Loucy (cell line): ENCODE data around the gene KLK13.

Experiments
- H2AFZ ChIP-seq: fragments of 200-600 bp; sonication (generic); 2 replicates; pipeline ENCODE4 v1.6.0; 2016; ENCODE audit warnings: antibody characterized with exemption, mild to moderate bottlenecking, low read length, moderate library complexity
- H3F3A ChIP-seq: fragments of 200-600 bp; 2 replicates; pipeline ENCODE4 v1.6.0; 2016; ENCODE audit warnings: antibody characterized with exemption, low read depth, mild to moderate bottlenecking
- H3K27me3 ChIP-seq: fragments of 200-600 bp; sonication (generic); 2 replicates; pipeline ENCODE4 v1.6.1; 2014; ENCODE audit warnings: low read length, mild to moderate bottlenecking; ENCODE audit not compliant: insufficient read depth, poor library complexity, severe bottlenecking
- H3K36me3 ChIP-seq: fragments of 200-600 bp; sonication (generic); 2 replicates; pipeline ENCODE4 v1.6.1; 2016; ENCODE audit warnings: low read length; ENCODE audit not compliant: insufficient read depth
- H3K4me1 ChIP-seq: fragments of 200-600 bp; sonication (generic); 2 replicates; pipeline ENCODE4 v1.5.1; 2014; ENCODE audit warnings: low read length, mild to moderate bottlenecking; ENCODE audit not compliant: insufficient read depth, poor library complexity, severe bottlenecking
- H3K4me2 ChIP-seq: fragments of 200-600 bp; sonication (generic); 2 replicates; pipeline ENCODE4 v1.6.0; 2014; ENCODE audit warnings: antibody characterized with exemption, low read length, low read depth, mild to moderate bottlenecking; ENCODE audit not compliant: poor library complexity, severe bottlenecking
- H3K4me3 ChIP-seq: fragments of 200-600 bp; sonication (generic); 2 replicates; pipeline ENCODE4 v1.5.1; 2014; ENCODE audit warnings: low read length, mild to moderate bottlenecking, mixed read lengths; ENCODE audit not compliant: poor library complexity, severe bottlenecking
- H3K79me2 ChIP-seq: fragments of 200-600 bp; sonication (generic); 2 replicates; pipeline ENCODE4 v1.6.1; 2014; ENCODE audit warnings: low read length; ENCODE audit not compliant: insufficient read depth
- H3K9ac ChIP-seq: fragments of 200-600 bp; sonication (generic); 2 replicates; pipeline ENCODE4 v1.6.0; 2014; ENCODE audit warnings: mild to moderate bottlenecking, low read depth, low read length, moderate library complexity; ENCODE audit not compliant: poor library complexity, severe bottlenecking
- H3K9me2 ChIP-seq: fragments of 200-600 bp; sonication (generic); replicated peaks from 2 replicates; pipeline ENCODE4 v1.6.1; 2016; ENCODE audit warnings: low read depth, low read length, mixed read lengths
- H3K9me3 ChIP-seq: fragments of 200-600 bp; sonication (generic); 2 replicates; pipeline ENCODE4 v1.6.1; 2014; ENCODE audit warnings: mild to moderate bottlenecking, antibody characterized with exemption, low read length, low read depth; ENCODE audit not compliant: insufficient read depth
- H4K20me1 ChIP-seq: fragments of 200-600 bp; sonication (generic); 2 replicates; pipeline ENCODE4 v1.6.0; 2014; ENCODE audit warnings: antibody characterized with exemption, low read length, mild to moderate bottlenecking; ENCODE audit not compliant: insufficient read depth, poor library complexity, severe bottlenecking
- EZH2phosphoT487 ChIP-seq: fragments of 200-600 bp; IDR thresholded peaks from 2 replicates; pipeline ENCODE4 v1.6.1; 2018; ENCODE audit warnings: antibody characterized with exemption, mild to moderate bottlenecking, moderate library complexity, borderline replicate concordance
- TF ChIP-seq, protein P1 (sequence below): fragments of 200-600 bp; sonication (generic); conservative IDR thresholded peaks from 2 replicates; pipeline ENCODE4 v1.5.1; 2014; ENCODE audit warnings: mild to moderate bottlenecking, antibody characterized with exemption, low read length

KLK13 gene

DNA sequence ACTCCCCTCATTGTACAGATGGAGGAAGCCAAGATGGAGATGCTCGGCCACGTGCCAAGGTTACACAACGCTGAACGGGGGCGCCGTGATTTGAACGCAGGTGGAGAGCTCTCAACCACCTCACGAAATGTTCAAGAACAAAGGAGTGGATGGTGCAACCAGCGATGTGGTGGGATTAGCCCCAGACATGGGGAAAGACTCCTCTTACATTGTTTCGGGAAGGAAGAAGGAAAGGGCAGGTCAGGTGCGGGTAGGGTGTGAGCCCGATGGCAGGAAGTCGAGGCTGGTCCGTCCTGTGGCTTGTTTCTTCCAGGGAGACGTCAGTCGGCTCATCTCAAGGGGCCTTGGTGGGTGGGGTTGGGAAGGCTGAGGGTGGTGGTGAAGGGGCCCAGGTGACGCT lies 24.9 kb upstream of the KLK13 start:
- H3K4me3 ChIP-seq: no peak overlapping the region
- no peak overlapping the region for H3K4me2 ChIP-seq
- no peak overlapping the region for H2AFZ ChIP-seq
- H3K4me1 ChIP-seq: no peaks in the 10 kb centered on the region
- H3K9ac ChIP-seq: no peak overlapping the region
- H3K36me3 ChIP-seq: no peaks in the 10 kb centered on the region
- H3F3A ChIP-seq: no peaks in the 10 kb centered on the region
- no peaks in the 10 kb centered on the region for H3K9me2 ChIP-seq
- TF ChIP-seq EZH2phosphoT487: no peak
- TF ChIP-seq, protein P1, sequence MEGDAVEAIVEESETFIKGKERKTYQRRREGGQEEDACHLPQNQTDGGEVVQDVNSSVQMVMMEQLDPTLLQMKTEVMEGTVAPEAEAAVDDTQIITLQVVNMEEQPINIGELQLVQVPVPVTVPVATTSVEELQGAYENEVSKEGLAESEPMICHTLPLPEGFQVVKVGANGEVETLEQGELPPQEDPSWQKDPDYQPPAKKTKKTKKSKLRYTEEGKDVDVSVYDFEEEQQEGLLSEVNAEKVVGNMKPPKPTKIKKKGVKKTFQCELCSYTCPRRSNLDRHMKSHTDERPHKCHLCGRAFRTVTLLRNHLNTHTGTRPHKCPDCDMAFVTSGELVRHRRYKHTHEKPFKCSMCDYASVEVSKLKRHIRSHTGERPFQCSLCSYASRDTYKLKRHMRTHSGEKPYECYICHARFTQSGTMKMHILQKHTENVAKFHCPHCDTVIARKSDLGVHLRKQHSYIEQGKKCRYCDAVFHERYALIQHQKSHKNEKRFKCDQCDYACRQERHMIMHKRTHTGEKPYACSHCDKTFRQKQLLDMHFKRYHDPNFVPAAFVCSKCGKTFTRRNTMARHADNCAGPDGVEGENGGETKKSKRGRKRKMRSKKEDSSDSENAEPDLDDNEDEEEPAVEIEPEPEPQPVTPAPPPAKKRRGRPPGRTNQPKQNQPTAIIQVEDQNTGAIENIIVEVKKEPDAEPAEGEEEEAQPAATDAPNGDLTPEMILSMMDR: no peak
- no peaks in the 10 kb centered on the region for H3K27me3 ChIP-seq
- no peaks in the 10 kb centered on the region for H3K79me2 ChIP-seq
- H3K9me3 ChIP-seq: no peaks in the 10 kb centered on the region
- H4K20me1 ChIP-seq: no peaks in the 10 kb centered on the region

DNA sequence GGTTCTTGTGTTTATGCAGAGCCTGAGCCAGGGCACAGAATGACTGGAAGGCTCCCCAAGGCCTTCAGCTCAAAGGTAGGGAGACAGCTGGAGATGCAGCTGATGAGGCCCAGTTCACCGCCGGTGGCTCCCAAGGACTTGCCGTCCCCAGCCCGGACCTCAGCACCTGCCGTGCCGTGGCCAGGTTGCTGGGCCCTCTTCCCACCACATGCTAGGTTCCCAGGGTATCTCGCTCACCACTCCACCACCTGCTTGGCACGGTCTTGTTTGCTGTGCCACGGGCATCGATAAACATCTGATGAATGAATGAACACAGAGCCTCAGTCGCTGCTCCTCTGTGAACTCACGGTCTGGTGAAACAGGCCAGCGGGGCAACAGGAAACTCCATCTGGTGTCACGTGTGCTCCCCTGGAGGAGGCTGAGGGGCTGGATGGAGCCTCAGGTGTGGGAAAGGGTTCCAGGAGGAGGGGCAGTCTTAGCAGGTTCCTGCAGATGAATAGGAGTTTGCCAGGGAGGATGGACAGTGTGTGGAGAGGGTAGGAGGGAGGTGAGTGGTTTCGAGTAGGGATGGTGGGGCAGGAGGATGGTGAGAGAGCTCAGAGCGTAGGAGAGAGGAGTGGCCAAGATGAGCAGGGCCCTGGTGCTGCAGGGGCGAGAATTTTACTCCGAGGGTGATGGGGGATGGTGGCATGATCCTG lies 21.4 kb upstream of the KLK13 start:
- no peaks in the 10 kb centered on the region for H3K27me3 ChIP-seq
- no peak overlapping the region for H3K4me3 ChIP-seq
- no peak overlapping the region for H2AFZ ChIP-seq
- no peaks in the 10 kb centered on the region for H3K9me2 ChIP-seq
- no peaks in the 10 kb centered on the region for H3K36me3 ChIP-seq
- no peak overlapping the region for H3K9ac ChIP-seq
- no peaks in the 10 kb centered on the region for H3K4me1 ChIP-seq
- H3F3A ChIP-seq: no peaks in the 10 kb centered on the region
- no peak for TF ChIP-seq EZH2phosphoT487
- TF ChIP-seq, protein P1: no peak
- H4K20me1 ChIP-seq: no peaks in the 10 kb centered on the region
- no peak overlapping the region for H3K4me2 ChIP-seq
- no peaks in the 10 kb centered on the region for H3K79me2 ChIP-seq
- no peaks in the 10 kb centered on the region for H3K9me3 ChIP-seq

DNA sequence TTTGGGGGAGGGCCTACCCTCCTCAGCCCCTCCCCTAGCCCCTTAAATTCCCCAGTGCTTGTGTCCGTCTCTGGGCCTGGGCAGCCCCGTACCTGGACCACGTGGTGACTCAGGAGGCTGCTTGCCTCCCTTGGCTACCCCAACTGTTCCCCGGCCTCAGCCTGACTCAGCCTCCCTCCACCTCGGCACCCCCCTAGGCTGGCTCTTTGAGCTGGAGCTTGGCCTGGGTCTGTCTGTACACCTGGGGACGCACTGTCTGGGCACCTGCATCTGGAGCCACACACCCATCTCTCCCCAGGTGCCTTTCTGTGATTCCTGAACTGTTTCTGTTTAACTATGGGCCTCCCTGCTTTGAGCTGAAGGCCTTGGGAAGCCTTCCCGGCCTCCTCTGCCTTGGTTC lies 19.6 kb upstream of the KLK13 start:
- H3F3A ChIP-seq: no peaks in the 10 kb centered on the region
- no peaks in the 10 kb centered on the region for H3K36me3 ChIP-seq
- TF ChIP-seq, protein P1: no peak
- no peak for TF ChIP-seq EZH2phosphoT487
- no peaks in the 10 kb centered on the region for H3K4me1 ChIP-seq
- no peaks in the 10 kb centered on the region for H3K9me2 ChIP-seq
- H4K20me1 ChIP-seq: no peaks in the 10 kb centered on the region
- no peak overlapping the region for H3K4me3 ChIP-seq
- no peaks in the 10 kb centered on the region for H3K27me3 ChIP-seq
- H2AFZ ChIP-seq: no peak overlapping the region
- H3K9me3 ChIP-seq: no peaks in the 10 kb centered on the region; the same call in 1 of the 2 replicates
- H3K79me2 ChIP-seq: no peaks in the 10 kb centered on the region
- no peak overlapping the region for H3K9ac ChIP-seq
- H3K4me2 ChIP-seq: no peak overlapping the region
